ENCODE measurements around the gene IVNS1ABP.

IVNS1ABP gene

GRCh38 chr1:185353124-185353523 lies 36.1 kb upstream of the IVNS1ABP start:
- no peak overlapping the region for H3K4me3 ChIP-seq (ENCODE audit: low read length)
- no peak for TF ChIP-seq CTCF (conservative IDR thresholded peaks at IDR 0.05; ENCODE audit: low read depth, low read length)
- no peak for DNase-seq (ENCODE audit: low read depth)

DNA sequence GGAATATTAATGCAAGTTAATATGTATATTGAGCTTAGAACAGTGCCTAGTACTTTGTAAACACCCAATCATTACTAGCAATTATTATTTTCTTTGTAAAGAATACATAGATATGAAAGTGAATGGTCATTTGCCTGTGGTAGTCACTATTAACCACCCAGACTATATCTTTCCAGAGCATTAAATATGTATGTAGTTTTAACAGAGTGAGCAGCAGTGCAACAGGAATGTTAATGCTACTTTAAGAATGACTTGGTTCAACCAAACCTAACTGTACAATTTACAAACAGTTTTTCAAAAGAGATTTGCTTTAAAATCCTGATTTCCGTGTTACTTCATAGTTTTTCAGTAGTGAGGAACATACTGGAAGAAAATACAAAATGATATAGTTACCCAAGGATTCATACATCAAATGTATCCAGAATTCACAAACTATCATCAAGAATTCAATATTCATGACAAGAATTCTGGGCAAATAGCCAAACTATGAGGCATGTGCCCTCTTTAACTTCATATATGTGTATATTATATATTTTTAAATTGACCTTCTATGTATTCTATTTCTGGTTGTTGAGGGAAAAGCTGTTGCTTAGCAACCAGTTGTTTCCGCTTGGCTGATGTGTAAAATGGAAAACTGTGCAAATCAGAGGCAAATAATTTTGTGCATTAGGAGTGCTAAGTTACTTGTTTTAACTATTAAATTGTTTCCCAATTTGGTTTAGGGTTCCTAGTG lies 34.9 kb upstream of the IVNS1ABP start:
- peak; percentile 47 for DNase-seq (ENCODE audit: low read depth)
- no peak for TF ChIP-seq CTCF (conservative IDR thresholded peaks at IDR 0.05; ENCODE audit: low read depth, low read length)
- H3K4me3 ChIP-seq (ENCODE audit: low read length), result no peak overlapping the region

DNA sequence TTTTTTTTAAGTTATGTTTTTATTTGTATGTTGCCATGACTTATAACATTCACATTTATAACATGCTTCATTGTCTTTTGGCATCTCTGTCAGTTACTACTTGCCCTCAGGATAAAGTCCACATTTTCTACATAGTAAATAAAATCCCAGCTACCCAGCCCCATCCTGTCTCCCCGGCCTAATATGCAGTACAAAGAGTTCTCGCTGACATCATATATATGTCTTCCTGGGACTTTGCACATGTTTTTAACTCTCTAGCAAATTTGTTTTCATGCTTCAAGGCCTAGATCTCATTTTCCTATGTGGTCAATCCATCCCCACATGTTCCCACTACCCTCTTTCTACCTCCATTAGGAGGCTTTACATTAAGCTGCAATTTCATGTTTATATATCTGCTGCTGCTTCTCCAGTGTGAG lies 33.0 kb upstream of the IVNS1ABP start:
- DNase-seq (ENCODE audit: low read depth), result no peak
- no peak overlapping the region for H3K4me3 ChIP-seq (ENCODE audit: low read length)
- no peak for TF ChIP-seq CTCF (conservative IDR thresholded peaks at IDR 0.05; ENCODE audit: low read depth, low read length)

DNA sequence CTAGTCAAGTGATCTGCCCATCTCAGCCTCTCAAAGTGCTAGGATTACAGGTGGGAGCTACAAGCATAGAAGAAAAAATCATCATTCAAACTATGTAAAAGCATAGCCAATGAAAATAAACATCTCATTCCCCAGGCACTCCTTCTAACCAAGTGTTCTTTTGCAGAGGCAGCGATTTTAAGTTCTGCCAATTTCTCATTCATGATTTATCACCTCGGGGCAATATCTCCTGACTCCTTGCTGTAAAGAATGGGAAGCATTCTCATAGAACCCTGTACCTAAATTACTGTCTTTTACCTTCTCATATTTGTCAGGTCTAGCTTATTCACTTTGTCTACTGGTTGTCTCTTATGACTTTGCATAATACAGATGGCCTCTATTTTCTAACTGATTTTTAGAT lies 32.5 kb upstream of the IVNS1ABP start:
- H3K4me3 ChIP-seq (ENCODE audit: low read length), result no peak overlapping the region
- DNase-seq (ENCODE audit: low read depth), result no peak
- TF ChIP-seq CTCF (conservative IDR thresholded peaks at IDR 0.05; ENCODE audit: low read depth, low read length), result no peak

GRCh38 chr1:185348985-185349384 lies 31.9 kb upstream of the IVNS1ABP start:
- no peak overlapping the region for H3K4me3 ChIP-seq (ENCODE audit: low read length)
- TF ChIP-seq CTCF (conservative IDR thresholded peaks at IDR 0.05; ENCODE audit: low read depth, low read length), result no peak
- no peak for DNase-seq (ENCODE audit: low read depth)

DNA sequence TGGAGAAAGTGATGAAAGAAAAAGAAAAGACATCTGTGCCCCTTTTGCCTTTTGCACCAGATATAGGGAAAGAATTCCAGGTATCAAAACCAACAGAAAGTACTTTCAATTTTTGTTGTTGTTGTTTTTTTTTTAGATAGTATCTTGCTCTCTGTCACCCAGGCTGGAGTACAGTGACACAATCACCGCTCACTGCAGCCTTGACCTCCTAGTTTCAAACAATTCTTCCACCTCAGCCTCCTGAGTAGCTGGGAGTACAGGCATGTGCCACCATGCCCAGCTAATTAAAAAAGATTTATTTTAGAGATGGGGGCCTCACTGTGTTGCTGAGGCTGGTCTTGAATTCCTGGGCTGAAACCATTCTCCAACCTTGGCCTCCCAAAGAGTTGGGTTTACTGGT lies 31.3 kb upstream of the IVNS1ABP start:
- DNase-seq (ENCODE audit: low read depth), result no peak
- no peak for TF ChIP-seq CTCF (conservative IDR thresholded peaks at IDR 0.05; ENCODE audit: low read depth, low read length)
- H3K4me3 ChIP-seq (ENCODE audit: low read length), result no peak overlapping the region
